GM12892 (cell line): ENCODE data around the gene NR3C2.
"Not testable (repeated sequence)": the region's sequence is repeated elsewhere in the genome, so short reads cannot be mapped to it uniquely, and the experiment has no call there.

Source experiments
- DNase-seq: peaks from one replicate; pipeline ENCODE4 v3.0.0; 2011; ENCODE audit not compliant: insufficient read length
- FAIRE-seq: peaks from 2 replicates; lab custom pipeline; 2011; peaks lifted over from hg19 to GRCh38; lab: Jason Lieb, UNC
- POLR2A ChIP-seq: IDR thresholded peaks from 2 replicates; pipeline ENCODE4 v1.6.1; 2011; ENCODE audit warnings: low read depth, low read length, control low read depth
- POLR2AphosphoS5 ChIP-seq: IDR thresholded peaks from 2 replicates; pipeline ENCODE4 v1.6.1; 2011; ENCODE audit warnings: low read depth, low read length, control low read depth
- TAF1 ChIP-seq: IDR thresholded peaks from 2 replicates; pipeline ENCODE4 v1.6.1; 2011; ENCODE audit warnings: low read depth, mild to moderate bottlenecking, control low read depth, low read length, borderline replicate concordance

Gene NR3C2

DNA sequence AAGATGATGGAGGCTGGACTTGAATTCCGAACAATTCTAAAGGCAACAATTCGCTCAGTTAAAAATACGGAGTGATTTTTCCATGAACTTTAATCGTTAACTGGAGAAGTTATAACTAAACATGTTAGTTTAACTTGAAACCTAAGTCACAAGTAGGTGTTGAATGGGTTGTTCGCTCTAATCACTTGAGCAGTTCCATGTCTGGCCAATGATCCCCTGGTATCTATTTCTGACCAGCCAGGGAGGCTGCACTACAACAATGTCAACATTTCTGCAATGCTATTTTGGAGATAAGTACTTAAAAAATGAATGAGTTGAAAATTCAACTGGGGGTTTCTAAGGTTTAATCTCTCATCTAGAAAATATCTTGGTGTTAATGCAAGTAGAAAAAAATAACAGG, 112.5 kb downstream of the NR3C2 start:
- FAIRE-seq, result no peak
- no peak for TF ChIP-seq POLR2AphosphoS5
- TF ChIP-seq POLR2A, result no peak
- no peak for TF ChIP-seq TAF1
- no peak for DNase-seq

DNA sequence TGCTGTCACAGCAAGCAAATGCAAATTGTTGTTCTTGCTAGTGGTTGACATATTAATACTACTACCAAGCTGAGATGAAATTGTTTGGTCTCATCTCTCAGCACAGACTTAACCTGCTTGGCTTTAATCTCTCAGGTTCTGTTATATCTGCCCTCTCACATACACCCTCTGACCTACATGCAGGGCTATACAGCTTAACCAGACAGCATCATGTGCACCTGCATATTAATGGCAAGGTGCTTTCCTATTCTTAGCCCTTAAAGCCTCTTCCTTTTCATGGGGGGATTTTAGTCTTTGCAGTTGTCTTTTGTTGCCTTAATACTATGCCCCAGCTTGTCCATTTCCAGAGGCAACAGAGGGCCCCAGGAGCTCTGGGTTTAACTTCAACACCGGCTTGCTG, 114.5 kb downstream of the NR3C2 start:
- FAIRE-seq, result no peak
- no peak for DNase-seq
- TF ChIP-seq TAF1, result no peak
- TF ChIP-seq POLR2A, result no peak
- TF ChIP-seq POLR2AphosphoS5, result no peak

- not testable (repeated sequence) for DNase-seq, FAIRE-seq
Observed at GRCh38 chr4:148323316-148323715, 118.9 kb downstream of the NR3C2 start.

DNA sequence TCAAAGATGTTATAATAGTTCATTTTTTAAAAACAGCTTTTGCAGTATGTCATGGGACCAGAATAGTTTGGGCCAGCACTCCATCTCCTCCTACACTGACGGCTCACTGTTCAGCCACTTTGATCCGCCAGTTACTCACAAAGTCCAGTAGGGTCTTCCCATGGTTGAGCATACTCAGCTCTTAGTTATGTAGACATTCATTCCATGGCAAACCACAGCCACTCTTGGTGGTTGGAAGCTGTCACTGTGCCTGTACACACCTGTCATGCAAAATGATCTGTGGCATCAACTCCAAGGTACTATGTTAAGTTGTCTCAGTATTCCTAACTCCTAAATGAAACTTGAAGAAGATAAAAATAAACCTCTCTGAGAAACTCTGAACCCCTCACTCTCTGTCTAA, 127.2 kb downstream of the NR3C2 start:
- FAIRE-seq (no peak), DNase-seq (no peak)

DNA sequence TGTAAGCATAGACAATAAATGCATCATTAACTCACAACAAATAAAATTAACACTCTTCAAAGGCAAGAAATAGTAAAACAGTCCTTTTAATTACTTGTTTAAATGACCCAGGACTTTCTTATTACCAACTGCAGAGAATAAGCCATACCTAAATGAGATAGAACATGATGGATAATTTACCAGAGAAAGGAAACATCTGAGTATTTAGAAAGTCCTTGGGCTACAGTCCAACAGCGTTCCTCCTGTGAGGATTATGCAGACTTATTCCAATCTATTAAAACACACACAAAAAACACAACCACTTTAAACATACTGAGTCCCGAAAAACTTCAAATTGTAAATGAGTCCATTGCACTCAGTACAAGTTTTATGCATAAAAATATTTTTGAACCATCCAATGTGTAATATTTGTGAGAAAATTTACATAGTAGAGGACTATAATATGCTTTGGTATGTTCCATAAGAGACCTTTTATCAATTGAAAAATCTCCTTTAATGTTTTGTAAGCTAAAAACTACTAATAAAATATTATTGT, 129.2 kb downstream of the NR3C2 start:
- no peak for DNase-seq
- FAIRE-seq, result no peak
- no peak for TF ChIP-seq POLR2A
- TF ChIP-seq POLR2AphosphoS5, result no peak
- no peak for TF ChIP-seq TAF1

More for the DNA sequence above, 127.2 kb downstream of the NR3C2 start:
- TF ChIP-seq TAF1 (no peak), POLR2A (no peak), POLR2AphosphoS5 (no peak)

GRCh38 chr4:148311526-148311925, 130.7 kb downstream of the NR3C2 start:
- FAIRE-seq (no peak), DNase-seq (no peak)
- TF ChIP-seq POLR2A (no peak), POLR2AphosphoS5 (no peak), TAF1 (no peak)

DNA sequence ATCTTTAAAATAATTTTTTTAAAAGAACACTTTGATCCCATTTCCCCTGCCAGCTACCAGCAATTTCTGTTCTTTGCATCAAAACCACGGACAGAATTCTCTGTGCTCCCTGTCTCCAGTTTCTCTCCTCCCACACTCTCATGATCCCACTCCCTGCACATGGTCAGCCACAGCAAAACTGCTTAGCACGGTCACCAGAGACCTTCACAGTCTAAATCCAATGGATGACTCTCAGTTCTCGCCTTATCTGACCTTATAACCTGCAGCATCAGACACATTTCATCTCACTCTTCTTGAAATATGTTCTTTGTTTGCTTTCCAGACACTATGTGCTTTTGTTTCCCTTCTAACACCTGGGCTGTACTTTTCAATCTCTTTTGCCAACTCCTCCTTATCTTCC, 131.5 kb downstream of the NR3C2 start:
- TF ChIP-seq TAF1 (no peak), POLR2A (no peak), POLR2AphosphoS5 (no peak)
- DNase-seq (no peak), FAIRE-seq (no peak)

DNA sequence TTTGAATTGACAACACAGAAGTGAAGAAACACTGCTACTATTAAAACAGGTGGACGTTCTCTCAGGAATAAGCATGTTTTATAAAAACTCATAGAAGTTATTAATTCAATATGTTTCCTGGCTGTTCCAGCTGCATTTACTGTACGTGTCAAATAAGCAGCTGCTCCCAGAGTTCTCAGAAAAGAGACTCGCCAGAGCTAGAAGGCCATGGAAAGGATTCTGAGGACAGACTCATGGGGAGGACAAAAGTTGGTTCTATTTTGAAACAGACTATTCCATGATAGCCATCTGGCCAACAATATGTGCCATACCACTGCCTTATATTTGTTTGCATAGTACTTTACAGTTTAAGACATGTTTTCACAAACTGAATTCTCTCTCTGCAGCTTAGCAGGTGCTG, 136.5 kb downstream of the NR3C2 start:
- FAIRE-seq (no peak), DNase-seq (no peak)

GRCh38 chr4:148302416-148302815, 139.8 kb downstream of the NR3C2 start:
- TF ChIP-seq POLR2A, result no peak
- FAIRE-seq (no peak), DNase-seq (no peak)

More for the DNA sequence above, 136.5 kb downstream of the NR3C2 start:
- no peak for TF ChIP-seq POLR2A
- no peak for TF ChIP-seq TAF1
- TF ChIP-seq POLR2AphosphoS5, result no peak

GRCh38 chr4:148300877-148301276, 141.3 kb downstream of the NR3C2 start:
- no peak for FAIRE-seq

GRCh38 chr4:148299337-148299736, 142.9 kb downstream of the NR3C2 start:
- FAIRE-seq (no peak), DNase-seq (no peak)
- TF ChIP-seq TAF1, result no peak
- TF ChIP-seq POLR2AphosphoS5, result no peak
- no peak for TF ChIP-seq POLR2A

More at GRCh38 chr4:148300877-148301276, 141.3 kb downstream of the NR3C2 start:
- no peak for DNase-seq
- TF ChIP-seq POLR2AphosphoS5 (no peak), TAF1 (no peak), POLR2A (no peak)

DNA sequence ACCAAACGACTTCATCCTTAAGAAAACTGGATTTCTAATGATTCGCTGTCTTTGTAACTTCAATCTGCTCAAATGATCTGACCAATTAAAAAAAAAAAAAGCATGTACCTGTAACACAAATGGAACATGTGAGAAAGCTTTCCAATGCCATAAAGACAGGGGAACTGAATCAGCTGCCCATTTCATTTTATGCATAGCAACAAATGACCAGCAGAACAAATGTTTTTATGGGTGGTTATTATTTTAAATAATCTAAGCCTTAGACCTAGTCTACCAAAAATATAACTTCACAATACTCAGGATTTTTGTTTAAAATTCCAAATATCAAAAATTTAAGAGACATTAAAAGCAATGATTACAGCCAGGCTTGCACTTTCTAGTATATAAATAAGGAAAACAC, 145.7 kb downstream of the NR3C2 start:
- FAIRE-seq, result no peak
- DNase-seq, result no peak
- no peak for TF ChIP-seq TAF1
- TF ChIP-seq POLR2AphosphoS5, result no peak
- TF ChIP-seq POLR2A, result no peak

- FAIRE-seq (no peak), DNase-seq (no peak)
- no peak for TF ChIP-seq POLR2A
- no peak for TF ChIP-seq POLR2AphosphoS5
- TF ChIP-seq TAF1, result no peak
Observed at GRCh38 chr4:148295642-148296041, 146.6 kb downstream of the NR3C2 start.

GRCh38 chr4:148293571-148293970, 148.6 kb downstream of the NR3C2 start:
- FAIRE-seq (no peak), DNase-seq (no peak)
- TF ChIP-seq POLR2A, result no peak
- TF ChIP-seq TAF1, result no peak
